Chondrocyte (in vitro differentiated cells): ENCODE data around the gene PCDHB15. TPM values are rescaled to one million over a fixed set of nuclear protein-coding genes. Genes with fewer than 3 reads are reported as not detected.
"Not testable (repeated sequence)": the region's sequence is repeated elsewhere in the genome, so short reads cannot be mapped to it uniquely, and the experiment has no call there.

ENCODE experiments used
- DNase-seq: peaks from one replicate; pipeline ENCODE4 v3.0.0; 2021; ENCODE audit warnings: mixed read lengths, low spot score
- H3K27ac Mint-ChIP-seq: one replicate; pipeline ENCODE4 v1.8.0; 2021; ENCODE audit warnings: mild to moderate bottlenecking, moderate library complexity, mixed read lengths; ENCODE audit not compliant: unreplicated experiment
- H3K27me3 Mint-ChIP-seq: 2 replicates; pipeline ENCODE4 v1.8.0; 2021; ENCODE audit warnings: low read depth, mixed read lengths
- H3K36me3 Mint-ChIP-seq: 2 replicates; pipeline ENCODE4 v1.8.0; 2021; ENCODE audit warnings: low read depth, mixed read lengths
- H3K4me1 Mint-ChIP-seq: 2 replicates; pipeline ENCODE4 v1.8.0; 2021; ENCODE audit warnings: low read depth, mild to moderate bottlenecking, mixed read lengths
- H3K4me3 Mint-ChIP-seq: one replicate; pipeline ENCODE4 v1.8.0; 2021; ENCODE audit warnings: mild to moderate bottlenecking, moderate library complexity, mixed read lengths; ENCODE audit not compliant: unreplicated experiment
- H3K9me3 Mint-ChIP-seq: 2 replicates; pipeline ENCODE4 v1.8.0; 2021; ENCODE audit warnings: low read depth, mixed read lengths
- CTCF ChIP-seq: fragments of 200-600 bp; sonication (generic); IDR thresholded peaks from 2 replicates; pipeline ENCODE4 v1.5.0; 2021; ENCODE audit warnings: antibody characterized with exemption, mild to moderate bottlenecking, moderate library complexity
- total RNA-seq: library from RNA; stranded (reverse); gene quantifications from 3 replicates; pipeline ENCODE4 v1.2.1, GENCODE V29; 2021

PCDHB15 gene
- total RNA-seq, 1 donor from 2014 or later, result 1.9 TPM

- DNase-seq, H3K4me1 Mint-ChIP-seq, H3K27ac Mint-ChIP-seq, H3K27me3 Mint-ChIP-seq: not testable (repeated sequence)
- peak within 1 kb of the TSS; percentile 36 for H3K4me3 Mint-ChIP-seq
- peak; percentile 31 for TF ChIP-seq CTCF
- peaks cover 19% of the 10 kb centered on the region for H3K36me3 Mint-ChIP-seq
- peaks cover 63% of the 10 kb centered on the region for H3K9me3 Mint-ChIP-seq
Measured at GRCh38 chr5:141213656-141214339, 31.4 kb upstream of the PCDHB15 start, which contains the start of gene PCDHB13. Gene PCDHB13, plus strand, starts transcription at chr5:141213919. Its CDS starts 205 bp downstream, at chr5:141214124.

GRCh38 chr5:141214583-141214982 is 30.6 kb upstream of the PCDHB15 start:
- H3K27ac Mint-ChIP-seq, H3K27me3 Mint-ChIP-seq, H3K4me3 Mint-ChIP-seq, DNase-seq, H3K4me1 Mint-ChIP-seq: not testable (repeated sequence)
- Mint-ChIP-seq H3K36me3 (peaks cover 22% of the 10 kb centered on the region), H3K9me3 (peaks cover 63% of the 10 kb centered on the region)

- not testable (repeated sequence) for H3K4me1 Mint-ChIP-seq, DNase-seq, H3K27ac Mint-ChIP-seq, H3K4me3 Mint-ChIP-seq, H3K27me3 Mint-ChIP-seq
- Mint-ChIP-seq H3K9me3 (peaks cover 66% of the 10 kb centered on the region), H3K36me3 (peaks cover 24% of the 10 kb centered on the region)
Measured at GRCh38 chr5:141215504-141215903, 29.7 kb upstream of the PCDHB15 start.

GRCh38 chr5:141216035-141216434 is 29.2 kb upstream of the PCDHB15 start:
- Mint-ChIP-seq H3K36me3 (peaks cover 22% of the 10 kb centered on the region), H3K9me3 (peaks cover 68% of the 10 kb centered on the region)
- not testable (repeated sequence) for H3K4me3 Mint-ChIP-seq, H3K27me3 Mint-ChIP-seq, H3K4me1 Mint-ChIP-seq, DNase-seq, H3K27ac Mint-ChIP-seq

GRCh38 chr5:141223112-141223783 is 21.9 kb upstream of the PCDHB15 start, which contains the start of gene PCDHB14:
Gene PCDHB14, plus strand, starts transcription at chr5:141223343. Its CDS starts 163 bp downstream, at chr5:141223506.
- Mint-ChIP-seq H3K4me3 (peak within 1 kb of the TSS; percentile 62), H3K9me3 (peaks cover 71% of the 10 kb centered on the region), H3K36me3 (peaks cover 34% of the 10 kb centered on the region), H3K27ac (no peak within 1 kb of the TSS), H3K27me3 (no peaks in the 10 kb centered on the region), H3K4me1 (peaks cover 7% of the 10 kb centered on the region)
- no peak for DNase-seq
- peak; percentile 72 for TF ChIP-seq CTCF

GRCh38 chr5:141224844-141225243 is 20.4 kb upstream of the PCDHB15 start:
- H3K36me3 Mint-ChIP-seq, result peaks cover 25% of the 10 kb centered on the region
- H3K4me3 Mint-ChIP-seq, H3K27ac Mint-ChIP-seq, DNase-seq, H3K4me1 Mint-ChIP-seq, H3K27me3 Mint-ChIP-seq: not testable (repeated sequence)
- peaks cover 61% of the 10 kb centered on the region for H3K9me3 Mint-ChIP-seq

GRCh38 chr5:141225421-141225820 is 19.8 kb upstream of the PCDHB15 start:
- not testable (repeated sequence) for H3K27me3 Mint-ChIP-seq, H3K4me1 Mint-ChIP-seq, H3K27ac Mint-ChIP-seq, DNase-seq, H3K4me3 Mint-ChIP-seq
- Mint-ChIP-seq H3K9me3 (peaks cover 59% of the 10 kb centered on the region), H3K36me3 (peaks cover 25% of the 10 kb centered on the region)
